Mammary epithelial cell (primary cell): ENCODE data around the gene TMEM219.

Source experiments
- CTCF ChIP-seq, 2 donors: IDR thresholded peaks in 1 of 2; conservative IDR thresholded peaks in 1 of 2; 2 replicates each; pipeline ENCODE4 v1.5.1; 2011 to 2012; ENCODE audit warnings: inconsistent platforms in 2 of 2, low read length in 2 of 2, mild to moderate bottlenecking in 2 of 2, control low read depth in 1 of 2, low read depth in 1 of 2; ENCODE audit not compliant: insufficient read depth in 1 of 2; ENCODE audit errors: extremely low read depth in 1 of 2
- EZH2 ChIP-seq: IDR thresholded peaks from 2 replicates; pipeline ENCODE4 v1.6.1; 2012; ENCODE audit warnings: low read length, inconsistent platforms, borderline replicate concordance

GRCh38 chr16:29988346-29989075 is 26.6 kb downstream of the TMEM219 start:
- TF ChIP-seq CTCF (conservative IDR thresholded peaks at IDR 0.05 in 1 of 2, IDR thresholded peaks at IDR 0.05 in 1 of 2; ENCODE audit: extremely low read depth in 1 of 2, insufficient read depth in 1 of 2, low read depth in 1 of 2, low read length in 2 of 2) (no peak), EZH2 (no peak)
